Fibroblast of lung (primary cell): ENCODE results near the gene VAMP4. TPM values are rescaled to one million over a fixed set of nuclear protein-coding genes. Genes with fewer than 3 reads are reported as not detected.
A peak's percentile ranks its signal among the peaks of the same experiment; 100 is the strongest.
"Not testable (repeated sequence)": the region's sequence is repeated elsewhere in the genome, so short reads cannot be mapped to it uniquely, and the experiment has no call there.

ENCODE experiments used
- DNase-seq, 2 donors: peaks; one replicate each; pipeline versions ENCODE4 v3.0.0 to v3.0.0-alpha.2; 2010; ENCODE audit warnings: low read depth in 2 of 2
- H2AFZ ChIP-seq: 2 replicates; pipeline ENCODE4 v1.5.1; 2012; ENCODE audit warnings: low read length, control low read depth, inconsistent platforms
- H3K27ac ChIP-seq: 2 replicates; pipeline ENCODE4 v1.5.1; 2011; ENCODE audit warnings: low read length, control low read depth; ENCODE audit not compliant: insufficient read depth
- H3K27me3 ChIP-seq: 2 replicates; pipeline ENCODE4 v1.5.1; 2011; ENCODE audit warnings: mild to moderate bottlenecking, low read length; ENCODE audit not compliant: control insufficient read depth, insufficient read depth
- H3K36me3 ChIP-seq: 2 replicates; pipeline ENCODE4 v1.5.1; 2011; ENCODE audit warnings: low read length; ENCODE audit not compliant: control insufficient read depth, insufficient read depth
- H3K4me1 ChIP-seq: 2 replicates; pipeline ENCODE4 v1.5.1; 2011; ENCODE audit warnings: low read length; ENCODE audit not compliant: control insufficient read depth, insufficient read depth; ENCODE audit errors: extremely low read depth
- H3K4me2 ChIP-seq: 2 replicates; pipeline ENCODE4 v1.5.1; 2011; ENCODE audit warnings: low read length, control low read depth; ENCODE audit not compliant: insufficient read depth; ENCODE audit errors: extremely low read depth
- H3K4me3 ChIP-seq, 4 experiments: fragments of 200-600 bp in 1 of 4; sonication (generic) in 1 of 4; replicated peaks in 1 of 4; 2 replicates each; pipeline ENCODE4 v1.5.1; 2011 to 2016; ENCODE audit warnings: low read length in 4 of 4, low read depth in 3 of 4, mild to moderate bottlenecking in 3 of 4, control low read depth in 2 of 4, inconsistent platforms in 1 of 4, mixed read lengths in 1 of 4; ENCODE audit not compliant: insufficient read depth in 1 of 4; ENCODE audit errors: control extremely low read depth in 1 of 4
- H3K79me2 ChIP-seq: 2 replicates; pipeline ENCODE4 v1.5.1; 2012; ENCODE audit warnings: mild to moderate bottlenecking, low read length, inconsistent platforms; ENCODE audit not compliant: control insufficient read depth, insufficient read depth
- H3K9ac ChIP-seq: 2 replicates; pipeline ENCODE4 v1.5.1; 2011; ENCODE audit warnings: mild to moderate bottlenecking, low read length, control low read depth; ENCODE audit not compliant: insufficient read depth
- H3K9me3 ChIP-seq: 2 replicates; pipeline ENCODE4 v1.5.1; 2012; ENCODE audit warnings: low read depth, low read length; ENCODE audit not compliant: control insufficient read depth, insufficient read depth
- H4K20me1 ChIP-seq: 2 replicates; pipeline ENCODE4 v1.5.1; 2011; ENCODE audit warnings: low read length; ENCODE audit not compliant: control insufficient read depth, insufficient read depth; ENCODE audit errors: extremely low read depth
- EZH2 ChIP-seq: IDR thresholded peaks from 2 replicates; pipeline ENCODE4 v1.5.1; 2012; ENCODE audit warnings: low read length, control low read depth, mild to moderate bottlenecking; ENCODE audit errors: missing control alignments
- polyA plus RNA-seq, 2 donors: library from polyadenylated mRNA; depleted of rRNA in 1 of 2; stranded (reverse) in 1 of 2; unstranded in 1 of 2; fragments of >200 nt; gene quantifications; 2 replicates each; pipeline ENCODE4 v1.2.1, GENCODE V29; 2011 to 2012; ENCODE audit warnings: missing spikeins in 1 of 2
- total RNA-seq: library from RNA; depleted of rRNA; stranded (reverse); fragments of >200 nt; gene quantifications from 2 replicates; pipeline ENCODE4 v1.2.1, GENCODE V29; 2014
- TF ChIP-seq, protein P1 (sequence below), 2 donors: IDR thresholded peaks in 1 of 2; conservative IDR thresholded peaks in 1 of 2; 1 replicate in 1 of 2; 2 replicates in 1 of 2; pipeline ENCODE4 v1.5.1; 2011 to 2012; ENCODE audit warnings: low read length in 2 of 2, control low read depth in 1 of 2, inconsistent platforms in 1 of 2, low read depth in 1 of 2, mild to moderate bottlenecking in 1 of 2

Gene VAMP4
- total and polyA plus RNA-seq, 2 donors (not counting 1 experiment from before 2014, with no cell fraction given): 29.0 to 32.9 TPM

GRCh38 chr1:171661076-171661650, 80.7 kb downstream of the VAMP4 start:
- Histone ChIP-seq H3K27me3 (no peaks in the 10 kb centered on the region), H2AFZ (no peak overlapping the region), H3K36me3 (no peaks in the 10 kb centered on the region), H3K4me3 (no peak overlapping the region), H3K9me3 (no peaks in the 10 kb centered on the region), H3K4me1 (no peaks in the 10 kb centered on the region), H3K27ac (no peak overlapping the region), H3K9ac (no peak overlapping the region), H4K20me1 (no peaks in the 10 kb centered on the region), H3K79me2 (no peaks in the 10 kb centered on the region), H3K4me2 (no peak overlapping the region)
- TF ChIP-seq EZH2: no peak
- TF ChIP-seq, protein P1, sequence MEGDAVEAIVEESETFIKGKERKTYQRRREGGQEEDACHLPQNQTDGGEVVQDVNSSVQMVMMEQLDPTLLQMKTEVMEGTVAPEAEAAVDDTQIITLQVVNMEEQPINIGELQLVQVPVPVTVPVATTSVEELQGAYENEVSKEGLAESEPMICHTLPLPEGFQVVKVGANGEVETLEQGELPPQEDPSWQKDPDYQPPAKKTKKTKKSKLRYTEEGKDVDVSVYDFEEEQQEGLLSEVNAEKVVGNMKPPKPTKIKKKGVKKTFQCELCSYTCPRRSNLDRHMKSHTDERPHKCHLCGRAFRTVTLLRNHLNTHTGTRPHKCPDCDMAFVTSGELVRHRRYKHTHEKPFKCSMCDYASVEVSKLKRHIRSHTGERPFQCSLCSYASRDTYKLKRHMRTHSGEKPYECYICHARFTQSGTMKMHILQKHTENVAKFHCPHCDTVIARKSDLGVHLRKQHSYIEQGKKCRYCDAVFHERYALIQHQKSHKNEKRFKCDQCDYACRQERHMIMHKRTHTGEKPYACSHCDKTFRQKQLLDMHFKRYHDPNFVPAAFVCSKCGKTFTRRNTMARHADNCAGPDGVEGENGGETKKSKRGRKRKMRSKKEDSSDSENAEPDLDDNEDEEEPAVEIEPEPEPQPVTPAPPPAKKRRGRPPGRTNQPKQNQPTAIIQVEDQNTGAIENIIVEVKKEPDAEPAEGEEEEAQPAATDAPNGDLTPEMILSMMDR (conservative IDR thresholded peaks at IDR 0.05 in 1 of 2, IDR thresholded peaks at IDR 0.05 in 1 of 2; ENCODE audit: low read depth in 1 of 2, low read length in 2 of 2): no peak
- DNase-seq: no peak

GRCh38 chr1:171656206-171656605, 85.7 kb downstream of the VAMP4 start:
- not testable (repeated sequence) for H2AFZ ChIP-seq

GRCh38 chr1:171655746-171656116, 86.1 kb downstream of the VAMP4 start:
- Histone ChIP-seq H3K4me3 (no peak overlapping the region), H3K4me2 (peak overlapping the region; percentile 82), H2AFZ (peak overlapping the region; percentile 81)

More at GRCh38 chr1:171656206-171656605, 85.7 kb downstream of the VAMP4 start:
- not testable (repeated sequence) for H3K27me3 ChIP-seq, H3K9me3 ChIP-seq, H3K27ac ChIP-seq, H3K79me2 ChIP-seq, H4K20me1 ChIP-seq, H3K4me3 ChIP-seq, H3K36me3 ChIP-seq, H3K9ac ChIP-seq, H3K4me2 ChIP-seq, DNase-seq
- H3K4me1 ChIP-seq: peaks cover 13% of the 10 kb centered on the region

More at GRCh38 chr1:171655746-171656116, 86.1 kb downstream of the VAMP4 start:
- Histone ChIP-seq H3K4me1 (peaks cover 13% of the 10 kb centered on the region), H4K20me1 (no peaks in the 10 kb centered on the region), H3K9ac (no peak overlapping the region), H3K36me3 (no peaks in the 10 kb centered on the region), H3K27me3 (no peaks in the 10 kb centered on the region), H3K79me2 (no peaks in the 10 kb centered on the region), H3K27ac (no peak overlapping the region), H3K9me3 (no peaks in the 10 kb centered on the region)
- TF ChIP-seq EZH2: no peak
- TF ChIP-seq, protein P1 (conservative IDR thresholded peaks at IDR 0.05 in 1 of 2, IDR thresholded peaks at IDR 0.05 in 1 of 2; ENCODE audit: low read depth in 1 of 2, low read length in 2 of 2): no peak
- no peak for DNase-seq
